Activated CD8-positive, alpha-beta memory T cell treated with anti-CD3 and anti-CD28 coated beads for 4 hours (primary cell): ENCODE measurements around the gene ARL16.

ENCODE experiments used
- DNase-seq, 2 donors: peaks; one replicate each; pipeline ENCODE4 v3.0.0-alpha.2; 2020; ENCODE audit warnings: low read depth in 2 of 2

The ARL16 gene

GRCh38 chr17:81644976-81645952 lies 38.3 kb downstream of the ARL16 start:
- DNase-seq: no peak

- no peak for DNase-seq
Measured at GRCh38 chr17:81644496-81644895, 39.1 kb downstream of the ARL16 start.

GRCh38 chr17:81641825-81642489 lies 41.6 kb downstream of the ARL16 start:
- DNase-seq: no peak

- DNase-seq: no peak
Measured at GRCh38 chr17:81640011-81640410, 43.6 kb downstream of the ARL16 start.

- DNase-seq: no peak
Measured at GRCh38 chr17:81638683-81639082, 44.9 kb downstream of the ARL16 start.

GRCh38 chr17:81636505-81637288 lies 46.9 kb downstream of the ARL16 start, which contains the start of the genes NPLOC4 and TSPAN10:
NPLOC4 (minus strand) TSS chr17:81637112; CDS start chr17:81636930, 182 bp downstream.
TSPAN10 (plus strand) TSS chr17:81637196; CDS start chr17:81642413, 5,217 bp downstream.
- DNase-seq: peak; percentile 68 to 69

GRCh38 chr17:81635973-81636504 lies 47.6 kb downstream of the ARL16 start:
- DNase-seq: no peak

GRCh38 chr17:81635431-81635830 lies 48.2 kb downstream of the ARL16 start:
- DNase-seq: no peak

- no peak for DNase-seq
Measured at GRCh38 chr17:81631482-81631881, 52.1 kb downstream of the ARL16 start.
